ENCODE data around the gene APOBEC3F.
"Not testable (repeated sequence)": the region's sequence is repeated elsewhere in the genome, so short reads cannot be mapped to it uniquely, and the experiment has no call there.

Gene APOBEC3F

DNA sequence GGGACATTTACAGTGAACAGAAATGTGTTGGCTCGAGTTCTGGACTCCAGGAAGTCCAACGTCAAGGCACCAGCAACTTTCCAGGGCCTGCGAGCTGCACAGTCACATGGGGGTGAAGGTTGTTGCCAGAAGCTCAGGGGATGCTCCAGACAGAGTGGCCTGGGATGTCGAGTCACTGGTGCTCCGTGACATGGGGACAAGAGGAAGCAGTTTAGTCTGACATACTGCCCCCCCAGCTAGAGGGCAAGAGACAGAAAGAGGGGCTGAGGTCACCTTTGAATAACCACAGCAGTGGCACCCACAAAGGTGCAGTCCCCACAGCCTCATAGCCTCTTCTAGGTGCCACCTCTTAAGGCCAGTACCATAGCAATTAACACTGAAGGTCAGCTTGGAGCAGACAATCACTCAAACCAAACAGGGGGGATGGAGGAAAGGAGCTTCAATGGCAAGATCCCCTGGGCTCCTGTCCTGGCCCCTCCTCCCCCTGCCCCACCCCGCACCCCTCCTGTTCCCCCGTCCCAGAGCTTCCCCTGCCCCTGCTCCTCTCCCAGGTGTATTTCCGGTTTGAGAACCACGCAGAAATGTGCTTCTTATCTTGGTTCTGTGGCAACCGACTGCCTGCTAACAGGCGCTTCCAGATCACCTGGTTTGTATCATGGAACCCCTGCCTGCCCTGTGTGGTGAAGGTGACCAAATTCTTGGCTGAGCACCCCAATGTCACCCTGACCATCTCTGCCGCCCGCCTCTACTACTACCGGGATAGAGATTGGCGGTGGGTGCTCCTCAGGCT lies 15.9 kb upstream of the APOBEC3F start:
- DNase-seq: no peak
- in situ Hi-C loops (cut with MboI; ENCODE audit: low pct_unique_long_range_greater_than_20kb, low sequenced_read_pairs): no loop called here

DNA sequence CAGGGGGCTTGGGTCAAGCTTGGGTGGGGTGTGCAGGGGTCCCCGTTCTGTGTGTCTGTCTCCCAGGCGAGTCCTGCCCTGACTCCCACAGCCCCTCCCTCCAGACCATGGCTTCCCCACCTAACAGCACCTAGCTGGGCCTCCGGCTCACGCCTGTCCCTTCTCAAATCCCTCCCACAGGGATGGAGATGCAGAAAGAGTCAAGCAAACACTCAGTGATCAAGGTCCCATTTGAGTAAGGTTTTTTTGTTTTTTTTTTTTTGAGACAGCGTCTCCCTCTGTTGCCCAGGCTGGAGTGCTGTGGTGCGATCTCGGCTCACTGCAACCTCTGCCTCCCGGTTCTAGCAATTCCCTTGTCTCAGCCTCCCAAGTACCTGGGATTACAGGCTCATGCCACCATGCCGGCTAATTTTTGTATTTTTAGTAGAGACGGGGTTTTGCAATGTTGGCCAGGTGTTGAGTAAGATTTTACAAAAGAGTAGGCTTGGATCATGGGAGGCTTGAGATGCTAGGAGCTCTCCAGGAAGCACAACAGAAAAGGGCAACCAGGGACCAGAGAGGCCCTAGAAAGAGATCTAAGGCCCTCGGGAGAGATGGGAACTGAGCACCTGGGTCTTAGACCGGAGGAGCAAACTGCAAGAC lies 14.0 kb upstream of the APOBEC3F start:
- in situ Hi-C loops (cut with MboI; ENCODE audit: low pct_unique_long_range_greater_than_20kb, low sequenced_read_pairs): no loop called here
- no peak for DNase-seq

DNA sequence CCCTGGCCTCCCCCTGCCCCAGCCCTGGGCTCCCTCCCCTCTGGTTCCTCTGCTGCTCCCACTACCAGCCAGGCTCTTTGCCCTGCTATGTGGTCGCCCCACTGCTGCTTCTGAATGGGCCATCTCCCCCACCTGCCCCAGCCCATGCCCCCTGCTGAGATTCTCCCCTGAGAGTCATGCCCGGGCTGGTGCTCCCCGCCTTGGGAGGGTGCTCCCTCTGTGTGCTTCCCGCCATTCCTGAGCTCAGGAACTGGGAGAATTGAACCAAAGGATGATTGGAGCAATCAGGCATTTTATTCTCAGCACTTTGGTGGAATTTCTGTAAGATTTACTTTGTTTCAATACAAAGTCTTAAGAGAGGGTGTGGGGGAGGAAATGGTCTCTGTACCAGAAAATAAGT lies 12.9 kb upstream of the APOBEC3F start:
- no peak for DNase-seq
- in situ Hi-C loops (cut with MboI; ENCODE audit: low pct_unique_long_range_greater_than_20kb, low sequenced_read_pairs): no loop called here

DNA sequence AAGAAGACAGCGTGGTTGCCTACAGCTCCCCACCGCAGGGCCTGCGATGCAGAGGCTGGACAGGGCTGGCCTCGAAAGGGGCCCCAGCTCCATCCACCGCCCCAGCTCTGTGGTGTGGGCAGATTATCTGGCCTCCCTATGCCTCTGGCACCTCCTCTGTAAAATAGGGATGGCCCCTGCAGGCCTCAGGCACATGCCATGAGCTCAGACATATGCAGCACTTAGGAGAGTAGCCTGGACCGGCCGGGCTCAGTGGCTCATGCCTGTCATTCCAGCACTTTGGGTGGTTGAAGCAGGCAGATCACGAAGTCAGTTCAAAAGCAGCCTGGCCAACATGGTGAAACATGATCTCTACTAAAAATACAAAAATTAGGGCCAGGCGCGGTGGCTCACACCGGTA lies 12.4 kb upstream of the APOBEC3F start:
- in situ Hi-C loops (cut with MboI; ENCODE audit: low pct_unique_long_range_greater_than_20kb, low sequenced_read_pairs): no loop called here
- no peak for DNase-seq

DNA sequence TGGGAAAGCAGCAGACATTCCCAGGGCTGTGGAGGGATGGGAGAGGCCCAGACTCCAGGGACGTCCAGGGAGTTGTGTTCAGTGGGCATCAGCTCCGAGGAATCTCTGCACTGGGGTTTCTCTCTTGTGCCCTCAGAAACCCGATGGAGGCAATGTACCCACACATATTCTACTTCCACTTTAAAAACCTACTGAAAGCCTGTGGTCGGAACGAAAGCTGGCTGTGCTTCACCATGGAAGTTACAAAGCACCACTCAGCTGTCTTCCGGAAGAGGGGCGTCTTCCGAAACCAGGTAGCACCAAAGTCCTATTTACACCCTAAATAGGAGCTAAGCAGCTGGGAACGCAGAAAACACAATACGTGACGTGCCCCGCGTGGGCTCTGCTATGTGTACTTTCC lies 11.4 kb upstream of the APOBEC3F start:
- no peak for DNase-seq
- in situ Hi-C loops (cut with MboI; ENCODE audit: low pct_unique_long_range_greater_than_20kb, low sequenced_read_pairs): no loop called here

DNA sequence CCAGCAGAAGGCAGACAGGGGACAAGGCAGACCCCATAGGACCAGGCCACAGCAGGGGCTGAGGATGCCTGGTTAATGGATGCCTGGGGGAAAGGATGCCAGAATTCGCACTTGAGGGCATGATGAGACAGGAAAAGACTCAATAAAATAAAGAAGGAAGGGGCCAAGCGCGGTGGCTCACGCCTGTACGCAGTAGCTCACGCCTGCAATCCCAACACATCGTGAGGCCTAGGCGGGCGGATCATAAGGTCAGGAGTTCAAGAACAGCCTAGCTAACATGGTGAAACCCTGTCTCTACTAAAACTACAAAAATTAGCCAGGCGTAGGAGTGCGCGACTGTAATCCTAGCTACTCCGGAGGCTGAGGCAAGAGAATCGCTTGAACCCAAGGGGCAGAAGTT lies 10.0 kb upstream of the APOBEC3F start:
- in situ Hi-C loops (cut with MboI; ENCODE audit: low pct_unique_long_range_greater_than_20kb, low sequenced_read_pairs): no loop called here
- peak; percentile 23 for DNase-seq

DNA sequence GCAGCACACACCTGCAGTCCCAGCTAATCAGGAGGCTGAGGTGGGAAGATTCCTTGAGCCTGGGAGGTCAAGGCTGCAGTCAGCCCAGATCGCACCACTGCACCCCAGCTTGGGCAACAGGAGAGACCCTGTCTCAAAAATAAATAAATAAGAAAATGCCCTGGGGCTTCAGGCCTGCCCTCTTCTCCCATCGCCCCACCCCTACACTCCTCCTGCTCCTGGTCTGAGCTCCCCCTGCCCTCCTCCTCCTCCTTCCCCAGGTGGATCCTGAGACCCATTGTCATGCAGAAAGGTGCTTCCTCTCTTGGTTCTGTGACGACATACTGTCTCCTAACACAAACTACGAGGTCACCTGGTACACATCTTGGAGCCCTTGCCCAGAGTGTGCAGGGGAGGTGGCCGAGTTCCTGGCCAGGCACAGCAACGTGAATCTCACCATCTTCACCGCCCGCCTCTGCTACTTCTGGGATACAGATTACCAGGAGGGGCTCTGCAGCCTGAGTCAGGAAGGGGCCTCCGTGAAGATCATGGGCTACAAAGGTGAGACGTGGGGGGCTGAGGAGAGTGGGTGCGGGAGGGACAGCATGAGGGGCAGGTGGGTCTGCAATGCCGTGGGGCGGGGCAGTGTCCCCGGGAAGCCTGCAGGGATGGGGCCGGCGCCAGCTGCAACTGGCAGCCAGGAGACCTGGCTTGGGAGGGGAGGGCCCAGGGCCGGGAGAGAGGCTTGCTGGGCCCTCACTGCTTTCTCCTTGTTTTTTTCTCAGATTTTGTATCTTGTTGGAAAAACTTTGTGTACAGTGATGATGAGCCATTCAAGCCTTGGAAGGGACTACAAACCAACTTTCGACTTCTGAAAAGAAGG lies 9.0 kb upstream of the APOBEC3F start:
- in situ Hi-C loops (cut with MboI; ENCODE audit: low pct_unique_long_range_greater_than_20kb, low sequenced_read_pairs); DNase-seq: not testable (repeated sequence)

DNA sequence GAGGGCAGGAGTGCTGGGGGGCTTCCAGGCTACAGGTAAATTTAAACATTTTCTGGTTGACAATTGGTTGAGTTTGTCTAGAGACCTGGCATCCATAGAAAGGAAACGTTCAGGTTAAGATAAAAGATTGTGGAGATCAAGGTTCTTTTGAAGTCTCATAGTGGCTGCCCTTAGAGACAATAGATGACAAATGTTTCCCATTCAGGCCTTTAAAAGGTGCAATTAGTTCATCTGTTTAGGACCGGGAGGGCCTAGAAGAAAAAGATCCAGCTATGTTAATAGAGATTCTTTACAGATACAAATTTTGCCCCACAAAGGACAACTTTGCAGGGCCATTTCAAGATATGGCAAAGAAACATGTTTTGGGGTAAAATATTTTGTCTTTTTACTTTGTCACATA lies 3.6 kb upstream of the APOBEC3F start:
- DNase-seq; in situ Hi-C loops (cut with MboI; ENCODE audit: low pct_unique_long_range_greater_than_20kb, low sequenced_read_pairs): not testable (repeated sequence)

DNA sequence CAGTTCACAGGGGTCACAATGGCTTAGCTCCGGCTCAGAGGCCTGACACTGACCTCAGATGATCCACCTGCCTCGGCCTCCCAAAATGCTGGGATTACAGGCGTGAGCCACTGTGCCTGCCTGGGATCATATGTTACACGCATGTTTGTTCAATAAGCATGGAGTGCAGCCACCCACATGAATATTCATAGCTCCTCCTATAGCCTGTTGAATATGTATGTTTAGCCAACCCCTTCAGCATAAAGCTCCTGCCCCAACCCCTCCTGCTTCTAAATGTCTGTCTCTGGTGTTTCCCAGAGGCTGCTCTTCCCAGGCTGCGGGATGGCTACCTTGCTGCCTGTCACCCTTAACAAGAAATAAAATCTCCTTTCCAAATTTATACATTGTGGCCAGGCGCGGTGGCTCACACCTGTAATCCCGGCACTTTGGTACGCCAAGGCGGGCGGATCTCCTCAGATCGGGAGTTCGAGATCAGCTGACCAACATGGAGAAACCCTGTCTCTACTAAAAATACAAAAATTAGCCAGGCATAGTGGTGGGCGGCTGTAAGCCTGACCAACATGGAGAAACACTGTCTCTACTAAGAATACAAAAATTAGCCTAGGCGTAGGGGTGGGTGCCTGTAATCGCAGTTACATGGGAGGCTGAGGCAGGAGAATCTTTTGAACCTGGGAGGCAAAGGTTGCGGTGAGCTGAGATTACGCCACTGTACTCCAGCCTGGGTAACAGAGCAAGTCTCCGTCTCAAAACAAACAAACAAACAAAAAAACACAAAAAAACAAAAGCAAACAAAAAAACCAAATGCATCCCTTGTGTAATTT lies 1.1 kb upstream of the APOBEC3F start:
- no peak for DNase-seq
- in situ Hi-C loops (cut with MboI; ENCODE audit: low pct_unique_long_range_greater_than_20kb, low sequenced_read_pairs): no loop called here

DNA sequence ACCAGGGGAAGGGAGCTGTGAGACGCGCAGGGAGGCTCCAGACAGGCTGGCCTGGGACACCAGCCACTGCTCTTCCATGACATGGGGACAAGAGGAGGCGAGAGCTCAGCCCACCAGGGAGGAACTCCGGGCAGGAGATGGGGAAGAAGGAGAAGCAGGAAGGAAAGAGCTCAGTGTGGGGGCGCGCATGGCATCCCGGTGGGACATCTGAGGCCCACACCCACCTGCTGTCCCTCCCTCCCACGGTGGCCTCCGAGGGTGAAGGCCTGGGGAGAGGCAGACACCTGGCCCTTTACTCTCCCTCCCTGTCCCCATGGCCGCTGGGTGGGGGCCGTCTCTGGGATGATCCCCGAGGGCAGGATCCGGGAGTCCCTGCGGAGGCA lies 518 bp upstream of the APOBEC3F start:
- in situ Hi-C loops (cut with MboI; ENCODE audit: low pct_unique_long_range_greater_than_20kb, low sequenced_read_pairs); DNase-seq: not testable (repeated sequence)

DNA sequence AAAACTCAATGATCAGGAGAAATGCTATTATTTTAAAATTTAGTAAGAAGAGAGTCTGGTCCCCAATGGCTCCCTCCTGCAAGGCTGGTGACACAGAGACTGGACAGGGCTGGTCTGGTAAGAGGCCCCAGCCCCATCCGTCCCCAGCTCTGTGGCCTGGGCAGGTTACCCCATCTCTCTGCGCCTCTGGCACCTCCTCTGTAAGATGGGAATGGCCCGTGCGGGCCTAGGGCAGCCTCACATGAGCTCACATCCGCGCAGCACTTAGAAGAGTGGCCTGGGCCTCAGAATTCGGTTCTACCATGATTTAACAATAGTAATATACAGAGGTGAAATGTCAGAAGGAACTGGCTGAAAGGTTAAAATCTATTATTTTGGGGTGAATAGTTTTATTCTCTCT lies 1.2 kb downstream of the APOBEC3F start:
- DNase-seq: no peak
- in situ Hi-C loops (cut with MboI; ENCODE audit: low pct_unique_long_range_greater_than_20kb, low sequenced_read_pairs): no loop called here

DNA sequence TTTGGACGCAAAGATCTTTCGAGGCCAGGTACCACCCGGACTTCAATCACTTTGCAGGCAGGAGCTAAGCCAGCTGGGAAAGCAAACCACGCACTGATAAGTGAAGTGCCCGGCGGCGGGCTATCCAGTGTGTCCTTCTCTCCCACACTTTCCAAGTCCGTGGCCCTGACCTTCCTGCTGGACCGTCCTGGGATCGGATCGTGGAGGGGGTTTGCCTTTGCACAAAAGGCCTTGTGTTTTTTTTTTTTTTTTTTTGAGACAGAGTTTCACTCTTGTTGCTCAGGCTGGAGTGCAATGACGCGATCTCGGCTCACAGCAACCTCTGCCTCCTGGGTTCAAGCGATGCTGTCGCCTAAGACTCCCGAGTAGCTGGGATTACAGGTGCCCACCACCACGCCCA lies 2.4 kb downstream of the APOBEC3F start:
- DNase-seq: not testable (repeated sequence)

DNA sequence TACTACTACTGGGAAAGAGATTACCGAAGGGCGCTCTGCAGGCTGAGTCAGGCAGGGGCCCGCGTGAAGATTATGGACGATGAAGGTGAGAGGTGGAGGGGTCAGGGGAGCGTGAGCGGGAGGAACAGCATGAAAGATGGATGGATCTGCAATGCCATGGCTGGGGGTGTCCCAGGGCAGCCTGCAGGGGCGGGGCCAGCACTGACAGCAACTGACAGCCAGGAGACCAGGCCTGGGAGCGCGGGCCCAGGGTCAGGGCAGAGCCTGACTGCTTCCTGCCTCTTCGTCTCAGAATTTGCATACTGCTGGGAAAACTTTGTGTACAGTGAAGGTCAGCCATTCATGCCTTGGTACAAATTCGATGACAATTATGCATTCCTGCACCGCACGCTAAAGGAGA lies 4.5 kb downstream of the APOBEC3F start:
- DNase-seq; in situ Hi-C loops (cut with MboI; ENCODE audit: low pct_unique_long_range_greater_than_20kb, low sequenced_read_pairs): not testable (repeated sequence)

More for the DNA sequence above, 2.4 kb downstream of the APOBEC3F start:
- in situ Hi-C loops (cut with MboI; ENCODE audit: low pct_unique_long_range_greater_than_20kb, low sequenced_read_pairs): not testable (repeated sequence)

DNA sequence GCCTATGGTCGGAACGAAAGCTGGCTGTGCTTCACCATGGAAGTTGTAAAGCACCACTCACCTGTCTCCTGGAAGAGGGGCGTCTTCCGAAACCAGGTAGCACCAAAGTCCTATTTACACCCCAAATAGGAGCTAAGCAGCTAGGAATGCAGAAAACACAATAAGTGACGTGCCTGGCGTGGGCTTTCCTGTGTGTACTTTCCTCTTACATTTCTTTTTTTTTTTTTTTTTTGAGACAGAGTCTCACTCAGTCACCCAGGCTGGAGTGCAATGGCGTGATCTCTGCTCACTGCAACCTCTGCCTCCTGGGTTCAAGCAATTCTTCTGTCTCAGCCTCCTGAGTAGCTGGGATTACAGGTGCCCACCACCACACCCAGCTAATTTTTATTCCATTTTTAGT lies 8.8 kb downstream of the APOBEC3F start:
- DNase-seq; in situ Hi-C loops (cut with MboI; ENCODE audit: low pct_unique_long_range_greater_than_20kb, low sequenced_read_pairs): not testable (repeated sequence)

DNA sequence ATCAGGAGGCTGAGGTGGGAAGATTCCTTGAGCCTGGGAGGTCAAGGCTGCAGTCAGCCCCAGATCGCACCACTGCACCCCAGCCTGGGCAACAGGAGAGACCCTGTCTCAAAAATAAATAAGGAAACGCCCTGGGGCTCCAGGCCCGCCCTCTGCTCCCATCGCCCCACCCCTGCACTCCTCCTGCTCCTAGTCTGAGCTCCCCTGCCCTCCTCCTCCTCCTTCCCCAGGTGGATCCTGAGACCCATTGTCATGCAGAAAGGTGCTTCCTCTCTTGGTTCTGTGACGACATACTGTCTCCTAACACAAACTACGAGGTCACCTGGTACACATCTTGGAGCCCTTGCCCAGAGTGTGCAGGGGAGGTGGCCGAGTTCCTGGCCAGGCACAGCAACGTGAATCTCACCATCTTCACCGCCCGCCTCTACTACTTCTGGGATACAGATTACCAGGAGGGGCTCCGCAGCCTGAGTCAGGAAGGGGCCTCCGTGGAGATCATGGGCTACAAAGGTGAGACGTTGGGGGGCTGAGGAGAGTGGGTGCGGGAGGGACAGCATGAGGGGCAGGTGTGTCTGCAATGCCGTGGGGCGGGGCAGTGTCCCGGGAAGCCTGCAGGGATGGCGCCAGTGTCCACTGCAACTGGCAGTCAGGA lies 11.3 kb downstream of the APOBEC3F start:
- in situ Hi-C loops (cut with MboI; ENCODE audit: low pct_unique_long_range_greater_than_20kb, low sequenced_read_pairs); DNase-seq: not testable (repeated sequence)

DNA sequence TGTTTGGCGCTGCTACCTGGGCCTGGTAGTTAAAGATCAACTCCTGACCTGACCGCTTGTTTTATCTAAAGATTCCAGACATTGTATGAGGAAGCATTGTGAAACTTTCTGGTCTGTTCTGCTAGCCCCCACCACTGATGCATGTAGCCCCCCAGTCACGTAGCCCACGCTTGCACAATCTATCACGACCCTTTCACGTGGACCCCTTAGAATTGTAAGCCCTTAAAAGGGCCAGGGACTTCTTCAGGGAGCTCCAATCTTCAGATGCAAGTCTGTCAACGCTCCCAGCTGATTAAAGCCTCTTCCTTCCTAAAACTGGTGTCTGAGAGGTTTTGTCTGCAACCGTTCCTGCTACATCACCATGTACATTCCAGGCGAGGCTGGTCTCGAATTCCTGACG lies 15.0 kb downstream of the APOBEC3F start:
- in situ Hi-C loops (cut with MboI; ENCODE audit: low pct_unique_long_range_greater_than_20kb, low sequenced_read_pairs): no loop called here
- DNase-seq: no peak

DNA sequence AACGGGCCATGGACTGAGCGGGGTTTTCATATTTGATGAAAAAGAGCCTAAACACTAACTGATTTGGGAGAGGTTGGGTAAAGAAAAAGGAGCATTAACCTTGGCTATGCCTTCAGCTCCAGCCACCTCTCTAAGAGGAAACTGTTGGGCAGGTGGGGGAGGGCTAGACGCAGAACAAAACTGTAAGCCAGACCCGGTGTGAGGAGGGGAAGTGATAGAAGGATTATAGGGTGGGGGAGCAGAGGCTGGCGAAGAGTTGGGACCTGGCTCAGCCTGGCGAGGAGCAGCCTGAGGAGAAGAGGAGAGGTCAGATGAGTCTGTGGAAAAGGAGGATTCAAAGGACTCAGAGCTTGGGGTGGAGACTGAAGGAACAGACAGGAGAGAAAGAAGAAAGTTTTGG lies 20.6 kb downstream of the APOBEC3F start:
- in situ Hi-C loops (cut with MboI; ENCODE audit: low pct_unique_long_range_greater_than_20kb, low sequenced_read_pairs): not testable (repeated sequence)
- peak; percentile 53 for DNase-seq

DNA sequence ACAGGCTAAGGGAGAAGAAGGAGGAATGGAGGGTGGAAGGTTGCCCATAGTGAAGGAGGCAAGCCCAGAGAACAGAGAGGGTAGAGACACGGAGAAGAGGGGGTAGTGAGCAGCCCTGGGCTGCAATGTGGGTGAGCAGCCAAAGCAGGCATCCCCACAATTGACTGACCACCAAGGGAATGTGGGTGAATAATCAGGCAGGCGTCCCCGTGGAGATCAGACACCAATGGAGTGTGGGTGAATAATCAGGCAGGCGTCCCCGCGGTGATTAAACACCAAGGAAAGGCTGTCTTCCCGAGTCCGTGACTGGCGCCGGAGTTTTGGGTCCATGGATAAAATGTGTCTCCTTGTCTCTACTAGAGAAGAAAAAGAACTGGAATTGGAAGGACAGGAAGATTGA lies 21.3 kb downstream of the APOBEC3F start:
- in situ Hi-C loops (cut with MboI; ENCODE audit: low pct_unique_long_range_greater_than_20kb, low sequenced_read_pairs); DNase-seq: not testable (repeated sequence)

DNA sequence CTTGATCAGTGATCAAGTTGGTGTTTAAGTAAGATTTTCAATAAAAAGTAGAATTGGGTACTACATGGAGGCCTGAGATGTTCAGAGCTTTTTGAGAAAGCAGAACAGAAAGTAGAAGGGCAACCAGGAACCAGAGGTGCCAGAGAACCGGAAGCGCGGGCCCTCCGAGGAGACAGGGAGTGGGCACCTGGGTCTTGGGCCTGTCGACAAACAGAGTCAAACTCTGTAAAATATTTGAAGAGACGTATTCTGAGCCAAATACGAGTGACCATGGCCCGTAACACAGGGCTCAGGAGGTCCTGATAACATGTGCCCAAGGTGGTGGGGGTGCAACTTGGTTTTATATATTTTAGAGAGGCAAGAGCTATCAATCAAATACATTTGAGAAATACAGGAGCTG lies 23.2 kb downstream of the APOBEC3F start:
- DNase-seq; in situ Hi-C loops (cut with MboI; ENCODE audit: low pct_unique_long_range_greater_than_20kb, low sequenced_read_pairs): not testable (repeated sequence)
